Thoracic aorta (tissue), 2 donors: Measurements from ENCODE around the gene ENTPD8. TPM values are rescaled to one million over a fixed set of nuclear protein-coding genes. Genes with fewer than 3 reads are reported as not detected.

ENCODE experiments used
- ATAC-seq: fragments of 150-250 bp; one replicate; pipeline ENCODE4 v1.8.0; 2017; ENCODE audit warnings: low read depth; ENCODE audit not compliant: insufficient number of reproducible peaks, low FRiP score
- DNase-seq: peaks from one replicate; pipeline ENCODE4 v3.0.0-alpha.2; 2020; ENCODE audit warnings: low spot score
- H3K27ac ChIP-seq, 2 donors: fragments of 200-600 bp; sonication (generic); 1 replicate in 1 of 2; 2 replicates in 1 of 2; pipeline ENCODE4 v1.5.1; 2016; ENCODE audit warnings: mild to moderate bottlenecking in 2 of 2, moderate library complexity in 2 of 2
- H3K27me3 ChIP-seq: fragments of 200-600 bp; sonication (generic); replicated peaks from 2 replicates; pipeline ENCODE4 v1.6.0; 2016; ENCODE audit warnings: mild to moderate bottlenecking; ENCODE audit not compliant: insufficient read depth
- H3K36me3 ChIP-seq: fragments of 200-600 bp; sonication (generic); one replicate; pipeline ENCODE4 v1.5.1; 2016
- H3K4me1 ChIP-seq, 2 donors: fragments of 200-600 bp; sonication (generic); 1 replicate in 1 of 2; 2 replicates in 1 of 2; pipeline versions ENCODE4 v1.5.1 to v1.6.0; 2016; ENCODE audit warnings: low read depth in 2 of 2, mild to moderate bottlenecking in 1 of 2; ENCODE audit not compliant: control insufficient read depth in 1 of 2
- H3K4me3 ChIP-seq: fragments of 200-600 bp; sonication (generic); 2 replicates; pipeline ENCODE4 v1.5.1; 2016; ENCODE audit warnings: mild to moderate bottlenecking
- H3K9me3 ChIP-seq: fragments of 200-600 bp; sonication (generic); 2 replicates; pipeline ENCODE4 v1.5.1; 2016
- total RNA-seq, 2 donors: library from RNA; depleted of rRNA; stranded (reverse); fragments of >200 nt; gene quantifications; one replicate each; pipeline versions ENCODE4 v1.1.0 to v1.2.3, GENCODE V29; 2016
- TF ChIP-seq, protein P1 (sequence below): fragments of 200-600 bp; sonication (generic); IDR thresholded peaks from one replicate; pipeline ENCODE4 v1.5.1; 2019; ENCODE audit warnings: antibody characterized with exemption

The ENTPD8 gene
- total RNA-seq, 2 donors from 2014 or later, result not detected

- no peak overlapping the region for H3K4me3 ChIP-seq
- H3K4me1 ChIP-seq, result peaks cover 10 to 15% of the 10 kb centered on the region in 2 donors
- TF ChIP-seq, protein P1, sequence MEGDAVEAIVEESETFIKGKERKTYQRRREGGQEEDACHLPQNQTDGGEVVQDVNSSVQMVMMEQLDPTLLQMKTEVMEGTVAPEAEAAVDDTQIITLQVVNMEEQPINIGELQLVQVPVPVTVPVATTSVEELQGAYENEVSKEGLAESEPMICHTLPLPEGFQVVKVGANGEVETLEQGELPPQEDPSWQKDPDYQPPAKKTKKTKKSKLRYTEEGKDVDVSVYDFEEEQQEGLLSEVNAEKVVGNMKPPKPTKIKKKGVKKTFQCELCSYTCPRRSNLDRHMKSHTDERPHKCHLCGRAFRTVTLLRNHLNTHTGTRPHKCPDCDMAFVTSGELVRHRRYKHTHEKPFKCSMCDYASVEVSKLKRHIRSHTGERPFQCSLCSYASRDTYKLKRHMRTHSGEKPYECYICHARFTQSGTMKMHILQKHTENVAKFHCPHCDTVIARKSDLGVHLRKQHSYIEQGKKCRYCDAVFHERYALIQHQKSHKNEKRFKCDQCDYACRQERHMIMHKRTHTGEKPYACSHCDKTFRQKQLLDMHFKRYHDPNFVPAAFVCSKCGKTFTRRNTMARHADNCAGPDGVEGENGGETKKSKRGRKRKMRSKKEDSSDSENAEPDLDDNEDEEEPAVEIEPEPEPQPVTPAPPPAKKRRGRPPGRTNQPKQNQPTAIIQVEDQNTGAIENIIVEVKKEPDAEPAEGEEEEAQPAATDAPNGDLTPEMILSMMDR, result no peak
- H3K27me3 ChIP-seq, result peaks cover 4% of the 10 kb centered on the region
- no peak for ATAC-seq
- H3K27ac ChIP-seq, result no peak overlapping the region
- H3K9me3 ChIP-seq, result no peaks in the 10 kb centered on the region
- H3K36me3 ChIP-seq, result no peaks in the 10 kb centered on the region
- no peak for DNase-seq
Observed at GRCh38 chr9:137439158-137439714, 1.9 kb downstream of the ENTPD8 start.

DNA sequence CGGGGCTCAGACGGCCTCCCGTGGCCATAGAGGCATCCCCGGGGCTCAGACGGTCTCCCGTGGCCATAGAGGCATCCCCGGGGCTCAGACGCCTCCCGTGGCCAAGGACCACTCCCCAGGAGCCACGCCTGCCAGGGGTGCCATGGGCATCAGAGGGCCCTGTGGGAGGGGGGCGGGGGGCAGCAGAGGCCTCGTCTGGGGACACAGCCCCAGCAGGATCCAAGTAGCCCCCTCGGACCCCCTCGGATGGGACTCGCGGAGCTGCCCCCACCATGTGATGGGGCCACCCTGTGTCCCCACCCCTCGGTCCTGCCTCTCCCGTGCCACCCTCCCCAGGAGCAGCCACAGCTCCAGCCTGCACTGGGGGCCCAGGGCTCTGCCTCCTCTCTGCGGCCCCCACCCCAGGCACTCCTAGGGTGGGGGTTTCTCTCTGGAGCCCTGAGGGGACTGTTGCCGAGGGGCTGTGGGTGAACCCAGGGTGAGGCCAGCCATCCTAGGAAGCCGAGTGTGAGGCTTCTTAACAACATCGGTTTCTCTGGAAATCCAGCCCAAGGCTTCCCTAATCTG, 2.5 kb downstream of the ENTPD8 start:
- H3K9me3 ChIP-seq, result no peaks in the 10 kb centered on the region
- H3K36me3 ChIP-seq, result no peaks in the 10 kb centered on the region
- no peak overlapping the region for H3K27ac ChIP-seq
- H3K27me3 ChIP-seq, result peaks cover 4% of the 10 kb centered on the region
- no peak for DNase-seq
- no peak overlapping the region for H3K4me3 ChIP-seq
- peaks cover 10 to 15% of the 10 kb centered on the region in 2 donors for H3K4me1 ChIP-seq
- TF ChIP-seq, protein P1, result no peak
- no peak for ATAC-seq

GRCh38 chr9:137437691-137438590, 3.2 kb downstream of the ENTPD8 start:
- peaks cover 10 to 15% of the 10 kb centered on the region in 2 donors for H3K4me1 ChIP-seq
- no peak overlapping the region for H3K27ac ChIP-seq
- no peaks in the 10 kb centered on the region for H3K9me3 ChIP-seq
- TF ChIP-seq, protein P1, result no peak
- peaks cover 4% of the 10 kb centered on the region for H3K27me3 ChIP-seq
- H3K4me3 ChIP-seq, result no peak overlapping the region
- no peaks in the 10 kb centered on the region for H3K36me3 ChIP-seq
- DNase-seq (no peak), ATAC-seq (no peak)

DNA sequence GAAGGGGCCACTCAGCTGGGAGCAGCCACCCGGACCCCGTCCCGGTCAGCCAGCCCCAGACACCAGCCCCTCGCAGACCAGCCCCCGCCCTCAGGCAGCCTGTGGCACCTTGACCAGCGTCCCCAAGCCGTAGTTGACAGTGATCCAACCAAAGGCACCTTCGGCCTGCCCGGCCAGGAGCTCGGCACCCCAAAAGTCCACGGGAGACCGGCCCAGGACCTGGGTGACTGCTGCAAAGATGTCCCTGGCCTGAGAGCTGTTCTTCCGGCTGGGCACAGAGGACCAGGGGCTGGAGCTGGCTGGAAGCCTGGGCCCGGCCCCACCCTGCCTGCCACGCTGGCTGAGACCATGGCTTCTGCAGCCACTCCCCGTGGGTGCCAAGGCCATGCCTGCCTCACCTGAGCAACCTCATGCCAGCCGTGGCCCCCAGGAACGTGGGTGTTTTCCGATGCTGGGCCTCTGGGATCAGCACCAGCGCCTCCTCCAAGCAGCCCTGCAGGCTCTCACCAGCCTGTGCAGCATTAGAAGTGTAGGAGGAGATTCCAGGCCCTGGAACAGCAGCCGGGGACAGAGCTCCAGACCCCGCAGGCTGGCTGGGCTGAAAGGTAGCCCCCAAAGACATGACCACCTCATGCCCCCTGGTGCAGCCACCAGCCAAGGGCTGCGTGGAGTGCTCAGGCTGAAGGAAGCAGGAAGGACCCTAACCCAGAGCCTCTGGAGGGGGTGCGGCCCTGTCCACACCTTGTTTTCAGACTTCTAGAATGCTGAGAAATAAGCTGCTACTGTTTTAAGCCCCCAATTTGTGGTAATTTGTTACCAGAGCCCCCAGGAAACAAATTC, 4.2 kb downstream of the ENTPD8 start:
- H3K4me3 ChIP-seq, result no peak overlapping the region
- TF ChIP-seq, protein P1, result no peak
- DNase-seq, result no peak
- H3K27me3 ChIP-seq, result peaks cover 1% of the 10 kb centered on the region
- H3K36me3 ChIP-seq, result no peaks in the 10 kb centered on the region
- H3K9me3 ChIP-seq, result no peaks in the 10 kb centered on the region
- no peak overlapping the region for H3K27ac ChIP-seq
- no peak for ATAC-seq
- H3K4me1 ChIP-seq, result peaks cover 10 to 15% of the 10 kb centered on the region in 2 donors
